K562 (cell line): Measurements from ENCODE around the gene LRRC41. TPM values are rescaled to one million over a fixed set of nuclear protein-coding genes. Genes with fewer than 3 reads are reported as not detected.

Experiments
- BACH1 ChIP-seq: fragments of 200-800 bp; sonication (Bioruptor generic); IDR thresholded peaks from 2 replicates; pipeline ENCODE4 v1.6.1; 2016; ENCODE audit warnings: missing genetic modification characterization, missing compliant biosample characterization
- CBFB ChIP-seq: sonication (generic); formaldehyde crosslinking; IDR thresholded peaks from 2 replicates; pipeline ENCODE4 v1.4.0; 2020; ENCODE audit warnings: mild to moderate bottlenecking, missing genetic modification reagents
- ETV1 ChIP-seq: fragments of 450-650 bp; conservative IDR thresholded peaks from 2 replicates; pipeline ENCODE4 v1.6.1; 2016; ENCODE audit warnings: missing genetic modification characterization, control low read depth, low read depth, missing compliant biosample characterization
- HDGF ChIP-seq: fragments of 450-650 bp; IDR thresholded peaks from 2 replicates; pipeline ENCODE4 v1.6.1; 2016
- HNRNPK ChIP-seq: fragments of 200-400 bp; formaldehyde crosslinking; IDR thresholded peaks from one replicate; pipeline ENCODE4 v1.6.1; 2018; ENCODE audit warnings: mild to moderate bottlenecking, low read depth, low read length; ENCODE audit not compliant: poor library complexity, severe bottlenecking
- MAFK ChIP-seq: IDR thresholded peaks from 2 replicates; pipeline ENCODE4 v1.6.1; 2011; ENCODE audit warnings: low read length, improper control_type of control experiment
- POLR2A ChIP-seq: fragments of 450-650 bp; conservative IDR thresholded peaks from 2 replicates; pipeline ENCODE4 v1.6.1; 2016
- PTBP1 ChIP-seq: fragments of 200-400 bp; formaldehyde crosslinking; IDR thresholded peaks from 2 replicates; pipeline ENCODE4 v1.6.1; 2017; ENCODE audit warnings: low read depth, low read length
- RAD21 ChIP-seq, 2 experiments: fragments of 250-450 bp in 1 of 2; fragments of 450-650 bp in 1 of 2; sonication (Bioruptor Pico) in 1 of 2; formaldehyde crosslinking in 1 of 2; IDR thresholded peaks in 1 of 2; conservative IDR thresholded peaks in 1 of 2; 2 replicates each; pipeline versions ENCODE4 v1.4.0 to v1.8.0; 2020 to 2022; ENCODE audit warnings: mild to moderate bottlenecking in 2 of 2, moderate library complexity in 1 of 2
- RBM22 ChIP-seq: fragments of 200-400 bp; formaldehyde crosslinking; IDR thresholded peaks from 2 replicates; pipeline ENCODE4 v1.6.1; 2018; ENCODE audit warnings: low read length, low read depth; ENCODE audit not compliant: poor library complexity, severe bottlenecking
- STAG1 ChIP-seq: sonication (generic); formaldehyde crosslinking; IDR thresholded peaks from 2 replicates; pipeline ENCODE4 v1.5.0; 2020; ENCODE audit warnings: missing genetic modification reagents, borderline replicate concordance
- TCF7 ChIP-seq: sonication (generic); IDR thresholded peaks from 2 replicates; pipeline ENCODE4 v1.6.1; 2016; ENCODE audit warnings: antibody characterized with exemption, borderline replicate concordance
- TEAD1 ChIP-seq, 2 experiments: fragments of 450-650 bp in 1 of 2; sonication (generic) in 1 of 2; formaldehyde crosslinking; IDR thresholded peaks; 2 replicates each; pipeline versions ENCODE4 v1.4.0 to v1.8.0; 2020 to 2022; ENCODE audit warnings: mild to moderate bottlenecking in 2 of 2, missing genetic modification reagents in 1 of 2
- ZBTB1 ChIP-seq: sonication (generic); formaldehyde crosslinking; IDR thresholded peaks from 2 replicates; pipeline ENCODE4 v1.8.1; 2023; ENCODE audit warnings: missing genetic modification reagents, low read depth, mild to moderate bottlenecking, borderline replicate concordance
- ZFP30 ChIP-seq: fragments of 250-450 bp; sonication (Bioruptor Pico); IDR thresholded peaks from 2 replicates; pipeline ENCODE4 v1.8.0; 2022; ENCODE audit warnings: moderate library complexity, mild to moderate bottlenecking, inconsistent platforms, borderline replicate concordance
- ZNF175 ChIP-seq: fragments of 200-800 bp; sonication (Bioruptor generic); IDR thresholded peaks from 2 replicates; pipeline ENCODE4 v1.6.1; 2016; ENCODE audit warnings: low read depth, mild to moderate bottlenecking, missing genetic modification characterization, missing compliant biosample characterization
- ZNF23 ChIP-seq: fragments of 250-450 bp; sonication (Bioruptor Pico); IDR thresholded peaks from 2 replicates; pipeline ENCODE4 v1.4.0; 2020; ENCODE audit warnings: mild to moderate bottlenecking
- ZNF507 ChIP-seq: conservative IDR thresholded peaks from 2 replicates; pipeline ENCODE4 v1.6.1; 2017; ENCODE audit warnings: missing genetic modification characterization, missing compliant biosample characterization
- ZNF76 ChIP-seq: fragments of 250-450 bp; sonication (Bioruptor Pico); IDR thresholded peaks from 2 replicates; pipeline ENCODE4 v1.4.0; 2020; ENCODE audit warnings: mild to moderate bottlenecking, moderate library complexity, borderline replicate concordance
- polyA plus RNA-seq, 8 experiments: library from polyadenylated mRNA; depleted of rRNA in 4 of 8; stranded (reverse) in 5 of 8; unstranded in 3 of 8; fragments of >200 nt; fragmentation: Nextera tagmentation in 2 of 8; fragmentation: Illumina TruSeq in 1 of 8; extraction: Ambion mirVana in 2 of 8; extraction: Trizol in 1 of 8; gene quantifications; 2 replicates each; pipeline versions ENCODE4 v1.2.1 to v1.2.3, GENCODE V29; 2011 to 2014; ENCODE audit warnings: inconsistent platforms in 1 of 8, missing spikeins in 1 of 8
- total RNA-seq, 7 experiments: library from RNA; depleted of rRNA in 6 of 7; stranded (reverse); fragments of >200 nt in 6 of 7; fragmentation: Illumina TruSeq in 2 of 7; extraction: Trizol in 2 of 7; gene quantifications; 2 replicates each; pipeline versions ENCODE4 v1.2.1 to v1.2.3, GENCODE V29; 2011 to 2021; ENCODE audit warnings: low replicate concordance in 1 of 7
- TF ChIP-seq, protein P1 (sequence below), 2 experiments: IDR thresholded peaks; 2 replicates each; pipeline ENCODE4 v1.6.1; 2011; ENCODE audit warnings: borderline replicate concordance in 1 of 2, control low read depth in 1 of 2, low read depth in 1 of 2, low read length in 1 of 2, mild to moderate bottlenecking in 1 of 2, mixed read lengths in 1 of 2, moderate library complexity in 1 of 2; ENCODE audit not compliant: insufficient read depth in 1 of 2, insufficient read length in 1 of 2, poor library complexity in 1 of 2, severe bottlenecking in 1 of 2; ENCODE audit errors: extremely low read depth in 1 of 2
- TF ChIP-seq, protein P2 (sequence below): fragments of 450-650 bp; IDR thresholded peaks from 2 replicates; pipeline ENCODE4 v1.7.0; 2016; ENCODE audit warnings: borderline replicate concordance
- TF ChIP-seq, protein P3 (sequence below): fragments of 200-800 bp; sonication (Bioruptor generic); IDR thresholded peaks from 2 replicates; pipeline ENCODE4 v1.6.1; 2016; ENCODE audit warnings: missing genetic modification characterization, missing compliant biosample characterization

LRRC41 gene
- total and polyA plus RNA-seq, 9 of the 15 experiments (the other 6 are each of a cell fraction or from before 2014, with no cell fraction given) = 10.5 to 64.7 (median 44.2) TPM

DNA sequence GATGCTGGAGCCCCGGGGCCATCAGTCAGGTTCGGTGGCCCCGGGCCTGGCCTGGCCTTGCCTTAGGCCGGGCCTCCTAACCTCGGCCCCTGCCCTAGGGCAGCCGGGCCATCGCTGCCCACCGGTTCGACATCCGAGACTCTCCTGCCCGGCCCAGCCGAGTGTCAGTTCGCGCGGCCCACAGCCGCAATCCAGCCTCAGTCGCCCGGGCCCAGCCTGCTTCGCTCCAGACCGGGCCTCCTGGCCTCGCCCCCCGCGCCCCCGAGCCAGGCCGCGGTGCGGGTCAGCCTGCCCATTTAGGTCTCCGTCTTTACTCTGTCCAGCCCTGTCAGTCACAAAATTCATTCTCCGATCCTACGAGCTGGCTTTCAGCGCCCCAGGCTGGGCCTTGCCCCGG, 777 bp downstream of the LRRC41 start (continued):
- TF ChIP-seq, protein P1, sequence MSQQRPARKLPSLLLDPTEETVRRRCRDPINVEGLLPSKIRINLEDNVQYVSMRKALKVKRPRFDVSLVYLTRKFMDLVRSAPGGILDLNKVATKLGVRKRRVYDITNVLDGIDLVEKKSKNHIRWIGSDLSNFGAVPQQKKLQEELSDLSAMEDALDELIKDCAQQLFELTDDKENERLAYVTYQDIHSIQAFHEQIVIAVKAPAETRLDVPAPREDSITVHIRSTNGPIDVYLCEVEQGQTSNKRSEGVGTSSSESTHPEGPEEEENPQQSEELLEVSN (IDR thresholded peaks at IDR 0.05; ENCODE audit: borderline replicate concordance in 1 of 2, extremely low read depth in 1 of 2, insufficient read depth in 1 of 2, insufficient read length in 1 of 2, low read depth in 1 of 2, low read length in 1 of 2, poor library complexity in 1 of 2, severe bottlenecking in 1 of 2) = no peak
- no peak for TF ChIP-seq TCF7
- TF ChIP-seq HNRNPK = no peak
- TF ChIP-seq PTBP1 = no peak
- no peak for TF ChIP-seq ETV1
- no peak for TF ChIP-seq HDGF
- TF ChIP-seq ZFP30 (CRISPR knock-in tag) = no peak
- TF ChIP-seq STAG1 = peak; percentile 16
- peak; percentile 33; the same call in 1 of the 2 replicates for TF ChIP-seq ZBTB1 (CRISPR knock-in tag)
- TF ChIP-seq, protein P2, sequence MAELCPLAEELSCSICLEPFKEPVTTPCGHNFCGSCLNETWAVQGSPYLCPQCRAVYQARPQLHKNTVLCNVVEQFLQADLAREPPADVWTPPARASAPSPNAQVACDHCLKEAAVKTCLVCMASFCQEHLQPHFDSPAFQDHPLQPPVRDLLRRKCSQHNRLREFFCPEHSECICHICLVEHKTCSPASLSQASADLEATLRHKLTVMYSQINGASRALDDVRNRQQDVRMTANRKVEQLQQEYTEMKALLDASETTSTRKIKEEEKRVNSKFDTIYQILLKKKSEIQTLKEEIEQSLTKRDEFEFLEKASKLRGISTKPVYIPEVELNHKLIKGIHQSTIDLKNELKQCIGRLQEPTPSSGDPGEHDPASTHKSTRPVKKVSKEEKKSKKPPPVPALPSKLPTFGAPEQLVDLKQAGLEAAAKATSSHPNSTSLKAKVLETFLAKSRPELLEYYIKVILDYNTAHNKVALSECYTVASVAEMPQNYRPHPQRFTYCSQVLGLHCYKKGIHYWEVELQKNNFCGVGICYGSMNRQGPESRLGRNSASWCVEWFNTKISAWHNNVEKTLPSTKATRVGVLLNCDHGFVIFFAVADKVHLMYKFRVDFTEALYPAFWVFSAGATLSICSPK = no peak
- no peak for TF ChIP-seq ZNF76
- no peak for TF ChIP-seq ZNF175 (CRISPR knock-in tag)
- no peak for TF ChIP-seq CBFB
- TF ChIP-seq, protein P3, sequence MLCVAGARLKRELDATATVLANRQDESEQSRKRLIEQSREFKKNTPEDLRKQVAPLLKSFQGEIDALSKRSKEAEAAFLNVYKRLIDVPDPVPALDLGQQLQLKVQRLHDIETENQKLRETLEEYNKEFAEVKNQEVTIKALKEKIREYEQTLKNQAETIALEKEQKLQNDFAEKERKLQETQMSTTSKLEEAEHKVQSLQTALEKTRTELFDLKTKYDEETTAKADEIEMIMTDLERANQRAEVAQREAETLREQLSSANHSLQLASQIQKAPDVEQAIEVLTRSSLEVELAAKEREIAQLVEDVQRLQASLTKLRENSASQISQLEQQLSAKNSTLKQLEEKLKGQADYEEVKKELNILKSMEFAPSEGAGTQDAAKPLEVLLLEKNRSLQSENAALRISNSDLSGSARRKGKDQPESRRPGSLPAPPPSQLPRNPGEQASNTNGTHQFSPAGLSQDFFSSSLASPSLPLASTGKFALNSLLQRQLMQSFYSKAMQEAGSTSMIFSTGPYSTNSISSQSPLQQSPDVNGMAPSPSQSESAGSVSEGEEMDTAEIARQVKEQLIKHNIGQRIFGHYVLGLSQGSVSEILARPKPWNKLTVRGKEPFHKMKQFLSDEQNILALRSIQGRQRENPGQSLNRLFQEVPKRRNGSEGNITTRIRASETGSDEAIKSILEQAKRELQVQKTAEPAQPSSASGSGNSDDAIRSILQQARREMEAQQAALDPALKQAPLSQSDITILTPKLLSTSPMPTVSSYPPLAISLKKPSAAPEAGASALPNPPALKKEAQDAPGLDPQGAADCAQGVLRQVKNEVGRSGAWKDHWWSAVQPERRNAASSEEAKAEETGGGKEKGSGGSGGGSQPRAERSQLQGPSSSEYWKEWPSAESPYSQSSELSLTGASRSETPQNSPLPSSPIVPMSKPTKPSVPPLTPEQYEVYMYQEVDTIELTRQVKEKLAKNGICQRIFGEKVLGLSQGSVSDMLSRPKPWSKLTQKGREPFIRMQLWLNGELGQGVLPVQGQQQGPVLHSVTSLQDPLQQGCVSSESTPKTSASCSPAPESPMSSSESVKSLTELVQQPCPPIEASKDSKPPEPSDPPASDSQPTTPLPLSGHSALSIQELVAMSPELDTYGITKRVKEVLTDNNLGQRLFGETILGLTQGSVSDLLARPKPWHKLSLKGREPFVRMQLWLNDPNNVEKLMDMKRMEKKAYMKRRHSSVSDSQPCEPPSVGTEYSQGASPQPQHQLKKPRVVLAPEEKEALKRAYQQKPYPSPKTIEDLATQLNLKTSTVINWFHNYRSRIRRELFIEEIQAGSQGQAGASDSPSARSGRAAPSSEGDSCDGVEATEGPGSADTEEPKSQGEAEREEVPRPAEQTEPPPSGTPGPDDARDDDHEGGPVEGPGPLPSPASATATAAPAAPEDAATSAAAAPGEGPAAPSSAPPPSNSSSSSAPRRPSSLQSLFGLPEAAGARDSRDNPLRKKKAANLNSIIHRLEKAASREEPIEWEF (CRISPR knock-in tag) = no peak
- no peak for TF ChIP-seq BACH1 (tag)
- 0 out of 4 replicates have a peak, but pooled peaks of 1 of the 2 experiments have one; percentile 7 for TF ChIP-seq TEAD1 (CRISPR knock-in tag; IDR thresholded peaks at IDR 0.05)
- no peak for TF ChIP-seq POLR2A
- TF ChIP-seq MAFK = no peak
- TF ChIP-seq ZNF507 = no peak
- TF ChIP-seq ZNF23 = no peak
- no peak for TF ChIP-seq RAD21 (CRISPR knock-in tag; conservative IDR thresholded peaks at IDR 0.05 in 1 of 2, IDR thresholded peaks at IDR 0.05 in 1 of 2)
- TF ChIP-seq RBM22 = peak; percentile 0
